RPMI7951 (cell line): ENCODE measurements around the gene ZNF544. TPM values are rescaled to one million over a fixed set of nuclear protein-coding genes. Genes with fewer than 3 reads are reported as not detected.

ENCODE experiments used
- DNase-seq: peaks from one replicate; pipeline ENCODE4 v3.0.0-alpha.2; 2012; ENCODE audit warnings: low read depth
- total RNA-seq: library from RNA; depleted of rRNA; stranded (reverse); fragments of >200 nt; shearing (Covaris generic); gene quantifications from 2 replicates; pipeline ENCODE4 v1.2.3, GENCODE V29; 2014; rRNA removed

The ZNF544 gene
- total RNA-seq, result 43.9 and 57.0 TPM in 2 replicates

DNA sequence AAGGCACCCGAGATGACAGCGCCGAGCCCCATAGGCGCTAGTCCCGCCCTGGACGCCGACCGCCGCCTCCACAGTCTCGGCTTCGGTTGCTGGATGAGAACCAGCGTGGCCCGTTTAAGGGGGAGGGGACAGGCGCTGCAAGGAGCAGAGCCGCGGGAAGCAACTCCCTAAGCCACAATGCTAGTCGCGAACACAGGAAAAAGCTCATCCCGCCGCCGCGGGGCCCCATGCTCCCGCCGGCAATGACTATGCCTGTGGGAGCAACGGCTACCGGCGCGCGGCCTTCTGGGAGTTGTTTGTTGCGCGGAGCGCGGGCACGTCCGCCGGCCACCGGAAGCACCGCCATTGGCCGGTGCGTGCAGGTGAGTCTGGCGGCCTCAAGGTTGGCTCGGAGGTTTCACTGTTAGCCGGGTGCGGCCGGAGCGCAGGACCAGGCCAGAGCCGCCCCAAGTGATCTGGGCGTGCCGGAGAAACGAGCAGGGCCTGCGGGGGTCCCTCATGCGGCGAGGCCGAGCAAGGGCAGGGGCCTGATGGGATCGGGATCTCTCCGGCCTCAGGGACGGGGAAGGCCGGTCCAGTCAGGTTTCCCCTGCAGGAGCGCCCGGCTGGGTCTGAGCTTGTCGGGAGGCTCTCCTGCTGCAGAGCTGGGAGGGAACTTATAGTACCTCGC, at the start of gene ZNF544:
ZNF544 (plus strand) TSS at position 330 of the 670 bp plus-strand sequence. CDS start 15,110 bp downstream, outside the sequence.
- peak; percentile 83 for DNase-seq

DNA sequence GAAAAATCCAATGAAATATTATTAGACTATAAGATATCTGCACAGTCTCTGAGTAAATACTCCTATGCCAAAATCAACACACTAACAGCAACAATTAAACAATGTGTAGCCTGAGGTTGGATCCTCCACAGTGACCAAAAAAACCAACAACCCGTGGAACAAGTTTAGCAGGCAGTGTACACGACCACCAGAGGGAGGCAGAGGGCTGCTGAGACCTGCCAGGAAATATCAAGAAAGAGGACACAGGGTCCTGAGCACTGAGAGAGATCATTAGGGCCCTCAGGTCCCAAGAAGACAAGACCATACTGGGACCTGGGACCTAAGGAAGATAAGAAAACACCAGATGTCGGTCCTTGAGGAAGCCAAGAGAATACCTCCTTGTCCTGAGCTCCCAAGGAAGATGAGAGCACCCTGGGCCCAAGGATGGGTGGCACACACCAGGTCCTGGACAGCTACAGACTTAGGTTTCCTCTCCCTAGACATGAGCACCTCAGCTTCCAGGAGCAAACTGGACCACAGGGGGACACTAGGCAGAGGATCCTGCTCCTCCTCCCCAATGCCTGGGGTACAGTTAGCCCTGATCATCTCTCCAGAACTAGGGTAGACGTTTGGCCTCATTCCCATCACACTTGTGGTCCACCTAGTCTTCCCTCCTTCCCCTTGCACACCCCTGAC, 46.7 kb upstream of the ZNF544 start:
- peak; percentile 60 for DNase-seq

DNA sequence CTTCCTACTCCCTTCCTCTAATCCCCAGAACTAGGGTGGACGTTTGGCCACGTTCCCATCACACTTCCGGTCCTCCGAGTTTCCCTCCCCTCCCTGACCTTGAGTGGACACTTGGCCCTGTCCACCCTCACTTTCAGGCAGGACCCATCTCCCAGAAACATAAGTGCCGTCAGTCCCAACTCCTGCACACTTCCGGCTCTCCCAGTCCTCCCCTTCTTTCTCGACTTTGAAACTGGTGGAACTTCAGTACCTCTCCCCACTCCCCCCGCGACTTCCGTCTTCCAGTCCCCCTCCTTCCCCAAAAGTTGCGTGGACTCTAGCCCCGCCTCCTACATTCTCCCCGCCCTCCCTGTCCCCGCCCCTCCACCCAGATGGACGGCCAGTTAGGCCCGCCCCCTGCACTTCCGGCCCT, 46.1 kb upstream of the ZNF544 start:
- DNase-seq, result no peak

DNA sequence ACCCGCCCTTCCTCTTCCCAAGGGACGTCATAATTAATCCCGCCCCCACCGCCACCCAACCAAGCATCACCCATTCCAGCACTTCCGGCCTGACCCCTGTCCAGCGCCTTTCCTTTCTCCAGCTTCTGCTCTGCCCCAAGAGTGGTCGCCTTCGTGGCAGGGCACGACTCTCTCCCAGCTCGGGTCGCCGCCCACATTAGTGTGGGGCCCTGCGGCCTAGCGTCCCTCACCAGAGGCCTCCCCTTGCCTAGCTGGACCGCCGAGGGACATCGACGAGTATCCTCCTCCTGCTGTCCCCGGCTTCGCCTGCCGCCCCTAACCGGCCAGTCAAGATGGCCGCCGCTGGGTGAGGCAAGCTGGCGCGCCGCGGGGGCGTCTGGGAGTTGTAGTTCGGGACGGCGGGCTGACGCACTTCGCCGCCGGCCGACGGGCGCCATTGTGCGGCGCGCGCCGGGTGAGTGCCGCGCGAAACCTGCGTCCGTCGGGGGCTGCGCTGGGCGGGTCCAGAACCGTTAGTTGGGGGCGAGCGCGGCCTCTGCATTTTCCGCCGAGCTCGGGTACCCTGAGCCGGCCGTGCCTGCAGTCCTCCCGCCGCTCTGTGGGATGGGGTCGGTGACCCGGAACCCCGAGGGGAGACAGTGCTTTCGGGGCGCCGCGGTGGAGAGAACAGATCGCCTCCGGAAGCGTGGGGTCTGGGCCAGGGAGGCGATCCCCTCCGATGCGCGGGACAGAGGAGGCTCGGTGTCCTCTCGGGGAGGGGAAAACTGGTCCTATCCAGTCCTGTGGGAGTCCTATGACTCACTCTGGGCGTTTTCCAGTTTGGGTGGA, 45.5 kb upstream of the ZNF544 start, which contains the start of gene ZNF274:
ZNF274 (plus strand) TSS at position 73 of the 828 bp plus-strand sequence. CDS start 905 bp downstream, outside the sequence.
- DNase-seq, result peak; percentile 95

DNA sequence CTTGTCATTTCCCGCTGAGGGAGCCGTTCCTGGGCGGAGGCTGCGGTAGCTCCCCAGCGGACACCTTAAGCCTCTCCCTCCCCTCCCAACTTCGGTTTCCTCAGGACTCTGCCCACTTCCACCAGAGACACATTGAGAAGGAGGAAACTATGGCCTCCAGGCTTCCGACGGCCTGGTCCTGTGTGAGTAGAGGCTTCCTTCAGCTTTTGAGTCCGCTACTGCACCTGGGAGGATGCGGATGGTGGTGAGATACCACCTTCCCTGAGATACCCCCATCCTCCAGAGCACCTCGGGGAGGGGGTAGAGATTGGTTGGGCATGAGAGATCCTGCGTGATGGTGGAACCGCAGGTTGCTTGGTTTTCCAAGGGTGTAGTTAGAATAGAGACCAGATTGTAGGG, 44.9 kb upstream of the ZNF544 start:
- no peak for DNase-seq

DNA sequence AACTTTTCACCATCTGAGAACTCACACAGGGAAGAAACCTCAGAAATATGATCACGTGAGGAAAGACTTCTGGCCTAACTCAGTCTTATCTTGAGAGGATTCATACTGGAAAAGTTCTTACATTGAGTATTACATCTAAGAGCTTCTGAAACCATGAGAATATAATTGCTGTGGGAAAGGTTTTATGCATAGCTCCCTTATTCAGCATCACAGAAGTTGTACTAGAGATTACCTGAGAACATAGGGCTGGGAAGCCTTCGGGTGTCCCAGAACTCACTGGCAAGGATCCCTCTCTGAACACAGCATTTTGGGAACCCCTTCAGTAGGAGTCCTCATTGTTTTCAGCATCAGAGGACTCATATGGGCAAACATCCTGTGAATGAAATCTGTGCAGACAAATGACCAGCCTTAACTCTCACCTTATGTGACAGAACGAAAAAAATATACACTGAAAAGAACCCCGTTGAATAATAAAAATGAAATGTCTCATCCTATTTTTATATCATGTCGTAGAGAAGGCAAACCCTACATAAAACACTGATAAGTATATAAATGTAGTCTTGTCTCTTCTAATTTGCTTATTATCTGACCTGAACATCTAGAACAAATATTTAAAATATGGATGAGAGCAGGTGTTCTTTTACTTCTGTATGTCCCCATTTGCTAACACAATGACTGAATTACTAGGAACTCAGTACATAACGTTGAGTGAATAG, 31.7 kb upstream of the ZNF544 start:
- DNase-seq, result peak; percentile 53

DNA sequence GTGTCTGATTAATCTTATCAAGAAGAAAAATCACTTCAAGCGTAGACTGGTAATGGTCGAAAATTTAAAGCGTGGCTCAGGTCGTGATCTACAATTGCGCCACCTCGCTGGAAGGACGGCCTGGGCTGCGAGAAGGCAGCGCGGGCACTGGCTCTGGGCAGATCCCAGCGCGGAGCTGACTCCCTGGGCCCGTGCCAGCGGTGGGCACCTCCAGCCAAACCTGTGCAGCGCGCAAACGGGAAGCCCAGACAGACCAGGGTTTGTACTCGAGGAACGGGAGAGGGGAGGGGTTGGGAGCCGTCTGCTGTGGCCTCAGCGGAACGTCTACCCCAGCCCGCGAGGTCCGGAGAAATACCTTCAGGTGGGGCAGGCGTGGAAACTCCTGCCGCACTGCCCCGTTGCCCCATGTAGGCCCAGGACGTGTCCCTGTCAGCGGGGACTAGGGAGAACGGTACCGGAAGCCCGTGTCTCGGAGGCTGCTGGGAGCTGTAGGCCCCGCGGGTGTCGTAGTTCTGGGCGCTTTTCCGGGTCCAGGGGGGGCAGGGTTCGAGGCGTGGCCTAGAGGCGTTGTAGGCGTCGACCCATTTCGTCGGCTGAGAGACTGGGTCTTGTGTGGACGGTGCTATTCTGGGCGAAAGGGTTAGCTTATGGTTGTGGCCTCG, 24.8 kb upstream of the ZNF544 start:
- DNase-seq, result no peak

DNA sequence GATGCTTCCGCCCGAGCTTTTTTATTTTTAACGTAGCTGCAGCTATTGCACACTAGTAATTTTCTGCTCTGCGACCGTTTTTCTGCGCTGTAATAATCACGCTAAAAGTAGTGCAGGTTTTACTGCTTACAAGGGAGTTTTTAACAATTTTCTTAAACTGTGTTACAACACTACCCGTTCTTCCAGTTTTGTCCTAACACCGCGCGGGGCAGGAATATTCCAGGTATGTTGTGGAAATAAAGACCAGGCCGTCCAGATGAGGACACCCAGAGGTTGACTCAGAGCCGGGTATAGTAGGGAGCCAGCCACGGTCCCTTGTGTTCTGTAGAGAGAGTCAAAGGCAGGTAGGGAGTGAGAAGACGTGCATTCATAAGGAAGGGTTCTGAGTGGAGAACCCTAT, 24.1 kb upstream of the ZNF544 start:
- no peak for DNase-seq

DNA sequence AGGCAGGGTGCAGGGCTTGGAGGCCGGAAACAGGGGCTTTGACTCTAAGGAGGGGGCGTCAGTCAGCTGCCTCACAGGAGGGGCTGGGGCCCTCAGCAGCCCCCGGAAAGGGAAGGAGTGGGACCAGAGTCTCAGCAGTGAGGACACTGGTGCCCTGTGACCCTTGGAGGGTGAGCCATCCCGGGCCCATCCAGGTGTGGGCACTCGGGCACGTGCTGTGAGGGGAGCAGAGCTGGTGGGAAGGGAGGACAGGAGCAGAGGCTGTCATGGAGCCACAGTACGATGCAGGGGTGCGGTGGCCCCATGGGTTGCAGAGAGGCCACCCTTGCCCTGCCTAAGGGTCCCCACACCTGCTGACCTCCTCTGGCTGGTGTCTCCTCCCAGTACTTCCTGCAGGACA, 19.1 kb upstream of the ZNF544 start:
- no peak for DNase-seq

DNA sequence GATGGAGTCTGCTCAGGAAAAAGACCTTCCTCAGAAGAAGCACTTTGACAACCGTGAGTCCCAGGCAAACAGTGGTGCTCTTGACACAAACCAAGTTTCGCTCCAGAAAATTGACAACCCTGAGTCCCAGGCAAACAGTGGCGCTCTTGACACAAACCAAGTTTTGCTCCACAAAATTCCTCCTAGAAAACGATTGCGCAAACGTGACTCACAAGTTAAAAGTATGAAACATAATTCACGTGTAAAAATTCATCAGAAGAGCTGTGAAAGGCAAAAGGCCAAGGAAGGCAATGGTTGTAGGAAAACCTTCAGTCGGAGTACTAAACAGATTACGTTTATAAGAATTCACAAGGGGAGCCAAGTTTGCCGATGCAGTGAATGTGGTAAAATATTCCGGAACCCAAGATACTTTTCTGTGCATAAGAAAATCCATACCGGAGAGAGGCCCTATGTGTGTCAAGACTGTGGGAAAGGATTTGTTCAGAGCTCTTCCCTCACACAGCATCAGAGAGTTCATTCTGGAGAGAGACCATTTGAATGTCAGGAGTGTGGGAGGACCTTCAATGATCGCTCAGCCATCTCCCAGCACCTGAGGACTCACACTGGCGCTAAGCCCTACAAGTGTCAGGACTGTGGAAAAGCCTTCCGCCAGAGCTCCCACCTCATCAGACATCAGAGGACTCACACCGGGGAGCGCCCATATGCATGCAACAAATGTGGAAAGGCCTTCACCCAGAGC, 16.2 kb upstream of the ZNF544 start:
- no peak for DNase-seq

DNA sequence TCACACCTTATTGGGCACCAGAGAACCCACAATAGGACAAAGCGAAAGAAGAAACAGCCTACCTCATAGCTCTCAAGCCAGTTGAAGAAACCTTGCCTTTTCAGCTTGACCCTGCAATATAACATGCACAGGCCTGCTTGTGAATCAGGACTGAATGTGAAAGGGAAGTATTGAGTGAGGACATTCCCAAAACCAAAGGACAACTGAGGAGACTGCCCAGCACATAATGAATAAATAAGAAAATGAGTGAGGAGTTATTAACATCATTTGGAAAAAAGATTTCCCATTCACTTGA, 15.7 kb upstream of the ZNF544 start:
- no peak for DNase-seq

DNA sequence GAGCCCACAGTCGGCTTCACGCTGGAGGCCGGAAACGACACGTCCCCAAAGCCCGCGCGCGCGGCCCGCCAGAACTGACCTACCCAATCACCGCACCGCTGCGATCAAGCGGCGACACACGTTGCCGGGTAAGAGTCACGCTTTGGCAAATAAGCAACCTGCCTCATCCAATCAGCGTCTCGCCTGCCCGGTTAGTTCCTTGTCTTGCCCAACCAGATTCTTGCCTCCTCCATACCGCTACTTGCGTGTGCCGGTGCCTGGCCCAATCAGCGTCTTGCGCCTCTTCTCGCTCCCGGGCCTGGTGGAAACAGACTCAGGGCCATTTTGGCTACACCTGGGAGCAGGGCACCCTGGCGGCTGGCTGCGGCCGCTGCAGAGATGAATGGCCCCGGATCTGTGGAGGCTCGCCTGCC, 11.6 kb upstream of the ZNF544 start:
- no peak for DNase-seq

DNA sequence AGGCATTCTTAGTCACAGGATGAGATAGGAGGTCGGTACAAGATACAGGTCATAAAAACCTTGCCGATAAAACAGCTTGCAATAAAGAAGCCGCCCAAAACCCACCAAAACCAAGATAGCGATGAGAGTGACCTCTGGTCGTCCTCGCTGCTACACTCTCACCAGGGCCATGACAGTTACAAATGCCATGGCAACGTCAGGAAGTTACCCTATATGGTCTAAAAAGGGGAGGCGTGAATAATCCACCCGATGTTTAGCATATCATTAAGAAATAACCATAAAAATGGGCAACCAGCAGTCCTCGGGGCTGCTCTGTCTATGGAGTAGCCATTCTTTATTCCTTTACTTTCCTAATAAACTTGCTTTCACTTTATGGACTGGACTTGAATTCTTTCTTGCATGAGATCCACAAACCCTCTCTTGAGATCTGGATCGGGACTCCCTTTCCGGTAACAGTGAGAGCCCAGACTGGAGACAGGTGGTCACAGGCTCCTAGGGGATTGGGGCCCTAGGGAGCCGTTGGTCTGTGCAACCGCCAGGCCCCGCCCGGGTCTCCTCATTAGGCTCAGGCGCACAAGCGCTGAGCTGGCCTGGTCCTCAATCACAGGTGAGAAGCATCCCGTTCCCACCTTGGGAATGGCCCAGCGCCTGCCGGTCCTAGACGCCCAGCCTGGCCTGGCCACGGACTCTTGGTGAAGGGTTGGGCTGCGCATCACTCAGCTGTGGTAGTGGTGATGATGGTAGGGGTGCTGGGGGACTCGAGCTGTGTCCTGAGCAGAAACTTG, 10.9 kb upstream of the ZNF544 start:
- no peak for DNase-seq

DNA sequence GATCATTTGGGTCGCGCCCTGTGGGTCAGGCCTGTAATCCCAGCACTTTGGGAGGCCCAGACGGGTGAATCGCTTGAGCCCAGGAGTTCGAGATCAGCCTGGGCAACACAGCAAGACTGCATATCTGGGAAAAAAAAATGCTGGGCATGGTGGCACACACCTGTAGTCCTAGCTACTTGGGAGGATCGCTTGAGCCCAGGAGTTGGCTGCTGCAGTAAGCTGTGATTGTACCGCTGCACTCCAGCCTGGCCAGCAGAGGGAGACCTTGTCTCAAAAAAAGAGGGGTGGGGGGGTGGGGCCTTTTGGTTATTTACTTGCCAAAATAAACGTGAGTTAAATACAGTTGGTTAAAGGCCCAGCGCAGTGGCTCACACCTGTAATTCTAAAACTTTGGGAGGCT, 9.8 kb upstream of the ZNF544 start:
- DNase-seq, result peak; percentile 42

DNA sequence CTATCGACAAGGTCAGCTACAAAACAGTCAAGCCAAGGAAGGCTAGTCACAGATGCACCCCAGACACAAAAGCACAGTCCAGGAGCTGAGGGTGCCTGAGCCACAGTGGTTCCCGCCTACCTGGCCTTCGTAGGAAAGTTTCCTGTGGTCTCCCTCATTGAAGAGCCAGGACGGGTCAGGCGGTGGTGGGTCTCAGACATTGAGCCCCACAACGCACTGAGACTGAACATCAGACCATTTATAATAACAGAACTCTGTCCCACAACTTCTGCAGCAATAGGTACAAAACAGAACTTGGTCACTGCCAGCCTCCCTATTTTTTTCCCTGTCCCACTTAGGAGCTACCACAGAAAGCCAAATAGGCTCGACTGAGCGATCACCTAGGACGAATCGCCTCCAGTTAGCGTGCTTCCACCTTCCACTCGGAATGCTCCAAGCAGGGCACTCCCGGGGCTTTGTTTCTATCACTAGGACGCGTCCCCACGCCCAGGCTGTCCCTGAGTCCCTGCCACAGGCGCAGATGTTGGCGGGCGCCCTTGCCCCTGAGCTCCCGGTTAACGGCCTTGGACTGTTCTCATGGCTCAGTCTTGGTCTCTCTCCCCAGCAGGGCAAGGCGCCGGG, 640 bp upstream of the ZNF544 start:
- DNase-seq, result no peak

DNA sequence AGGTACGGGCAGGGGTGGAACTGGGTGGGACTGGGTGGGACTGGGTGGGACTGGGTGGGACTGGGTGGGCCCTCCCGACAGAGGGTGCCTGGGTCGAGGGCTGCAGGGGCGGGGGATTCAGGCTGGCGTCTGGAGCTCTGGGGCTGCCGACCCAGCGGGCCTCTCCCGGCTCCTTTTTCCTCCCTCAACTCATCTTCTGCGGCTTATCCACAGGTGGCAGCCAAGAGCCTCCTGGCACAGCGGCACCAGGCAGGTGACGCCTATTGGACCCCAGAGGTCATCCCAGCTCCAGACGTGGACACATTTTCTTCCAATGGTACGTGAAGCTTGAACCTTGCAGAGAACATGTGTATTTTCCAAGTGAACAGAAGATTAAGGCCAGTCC, 533 bp downstream of the ZNF544 start:
- DNase-seq, result peak; percentile 40

DNA sequence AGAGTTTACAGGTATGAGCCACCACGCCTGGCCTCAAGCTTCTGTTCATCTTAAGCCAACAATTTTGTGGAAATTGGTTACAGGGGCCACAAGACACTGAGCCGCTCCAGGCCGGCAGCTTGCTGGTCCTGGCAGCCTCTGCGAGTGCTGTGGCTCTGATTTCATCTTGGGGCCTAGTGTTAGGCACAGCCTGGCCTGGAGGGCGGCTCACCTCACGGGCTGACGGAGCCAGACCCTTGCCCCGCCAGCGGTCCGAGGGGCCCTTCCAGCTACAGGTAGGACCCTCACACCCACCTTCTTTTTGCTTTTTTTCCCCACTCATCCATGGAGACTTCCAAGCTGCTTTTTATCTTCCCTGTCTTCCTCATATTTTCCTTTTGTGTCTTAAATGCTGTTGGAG, 8.6 kb downstream of the ZNF544 start:
- no peak for DNase-seq

DNA sequence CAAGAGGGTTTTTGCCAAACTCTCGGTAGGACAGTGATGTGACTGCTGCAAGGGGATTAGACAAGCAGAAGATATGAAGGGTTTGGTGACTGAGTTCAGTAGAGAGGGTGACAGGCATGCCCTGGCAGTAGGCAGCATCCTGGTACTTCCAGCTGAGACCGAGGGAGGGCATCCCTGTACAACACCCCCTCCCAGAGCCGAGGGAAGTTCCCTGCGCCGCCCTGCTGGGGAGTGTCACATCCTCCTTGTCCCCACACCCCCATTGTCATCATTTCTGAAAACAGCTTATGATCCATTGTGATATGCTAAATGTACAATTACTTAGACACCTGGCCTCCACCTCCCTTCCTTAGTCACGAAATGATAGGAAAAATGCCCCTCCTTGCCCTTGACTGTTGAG, 14.6 kb downstream of the ZNF544 start:
- no peak for DNase-seq

DNA sequence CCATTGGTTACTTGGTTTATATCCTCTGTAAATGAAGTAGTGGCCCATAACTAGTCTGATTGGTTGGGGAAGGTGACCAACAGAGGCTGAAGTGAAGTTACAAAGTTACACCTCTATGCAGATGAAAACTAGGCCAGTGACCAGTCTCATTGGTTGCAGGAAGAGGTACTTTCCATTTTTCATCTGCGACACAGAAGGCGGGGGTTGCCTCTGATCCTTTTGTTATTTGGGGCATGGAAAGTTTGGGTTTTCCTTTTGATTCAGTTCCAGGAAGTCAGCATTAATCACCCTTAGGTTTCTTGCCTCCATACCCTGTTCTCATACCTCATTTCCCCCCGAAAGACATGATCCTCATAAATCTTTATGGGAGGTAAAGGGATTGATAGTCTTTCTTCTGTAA, 20.2 kb downstream of the ZNF544 start:
- no peak for DNase-seq
